ENCODE data around the gene ST3GAL4.
A peak's percentile ranks its signal among the peaks of the same experiment; 100 is the strongest.

ST3GAL4 gene

DNA sequence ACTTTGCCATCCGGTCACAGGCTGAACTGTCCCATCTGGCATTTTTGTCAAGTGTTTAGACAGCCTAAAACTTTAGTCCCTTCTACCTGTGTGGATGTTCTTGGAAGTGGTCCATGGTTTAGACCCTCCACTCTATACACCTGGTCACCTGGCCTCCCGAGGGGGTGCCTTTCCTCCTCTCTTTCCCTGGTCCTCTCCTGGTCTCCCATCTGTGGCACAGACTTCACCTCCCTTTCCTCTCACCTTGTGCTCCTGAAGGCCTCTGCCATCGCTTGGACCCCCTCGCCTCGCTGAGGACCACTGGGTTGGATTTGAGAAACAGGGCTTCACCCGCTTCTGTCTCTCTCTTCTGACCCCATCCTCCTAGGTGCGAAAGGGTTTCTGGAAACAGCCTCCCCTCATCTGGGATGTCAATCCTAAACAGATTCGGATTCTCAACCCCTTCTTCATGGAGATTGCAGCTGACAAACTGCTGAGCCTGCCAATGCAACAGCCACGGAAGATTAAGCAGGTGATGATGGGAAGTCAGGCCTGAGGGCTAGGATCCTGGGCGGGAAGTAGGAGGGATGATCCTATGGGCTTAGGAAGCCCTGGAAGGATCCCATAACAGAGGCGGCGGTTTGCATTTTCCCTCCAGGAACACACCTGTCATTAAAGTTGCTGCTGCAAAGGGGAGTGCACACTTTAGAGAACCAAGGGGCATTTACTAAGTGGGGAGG lies 53.6 kb downstream of the ST3GAL4 start:
- no peak for DNase-seq (ENCODE audit: low read depth)

DNA sequence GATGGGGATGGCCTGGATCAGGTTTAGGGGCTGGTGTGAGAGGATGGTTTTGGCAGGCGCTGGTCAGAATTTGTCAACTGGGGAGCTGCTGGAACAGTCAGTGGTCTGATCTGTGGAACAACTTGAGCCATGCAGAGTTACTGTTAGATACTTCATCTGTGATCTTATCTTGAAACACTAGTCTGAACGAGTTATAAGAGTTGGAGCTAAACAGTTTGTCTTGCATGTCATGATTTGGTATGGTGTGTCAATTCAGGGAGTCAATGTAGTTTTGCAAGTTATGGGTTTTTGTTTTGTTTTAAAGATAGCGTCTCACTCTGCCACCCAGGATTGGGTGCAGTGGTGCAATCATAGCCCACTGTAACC lies 54.1 kb downstream of the ST3GAL4 start:
- DNase-seq (ENCODE audit: low read depth): no peak

DNA sequence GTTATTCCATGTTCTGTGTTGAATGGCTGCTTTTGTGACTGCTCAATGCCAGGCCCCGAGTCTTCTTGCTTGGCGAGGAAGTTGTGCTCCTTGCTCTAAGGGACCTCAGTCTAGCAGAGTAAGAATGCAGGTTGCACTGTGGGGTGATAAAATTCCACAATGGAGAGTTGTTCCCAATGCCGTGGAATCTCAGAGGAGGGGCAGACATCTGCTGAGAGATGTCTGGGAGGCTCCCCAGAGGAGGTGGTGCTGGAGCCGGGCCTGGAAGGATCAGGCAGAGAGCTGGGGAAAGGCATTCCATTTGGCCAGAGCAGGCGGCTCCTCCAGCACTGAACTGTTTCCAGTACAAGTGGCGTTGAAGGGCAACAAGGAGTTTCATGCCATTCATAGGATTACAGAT lies 55.2 kb downstream of the ST3GAL4 start:
- DNase-seq (ENCODE audit: low read depth): no peak

GRCh38 chr11:126411971-126412381 lies 56.5 kb downstream of the ST3GAL4 start:
- DNase-seq (ENCODE audit: low read depth): no peak

DNA sequence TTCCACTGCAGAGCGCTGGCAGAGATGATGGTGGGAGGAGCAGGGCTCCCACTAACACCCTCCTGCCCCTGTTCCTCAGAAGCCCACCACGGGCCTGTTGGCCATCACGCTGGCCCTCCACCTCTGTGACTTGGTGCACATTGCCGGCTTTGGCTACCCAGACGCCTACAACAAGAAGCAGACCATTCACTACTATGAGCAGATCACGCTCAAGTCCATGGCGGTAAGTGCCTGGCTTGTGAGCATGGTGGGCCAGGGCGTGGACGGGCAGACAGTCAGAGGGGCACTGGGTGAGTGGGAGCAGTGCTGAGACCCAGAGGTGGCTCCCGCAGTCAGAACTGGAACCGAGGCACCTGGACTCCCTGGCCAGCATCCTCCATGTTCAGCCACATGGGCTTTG lies 57.9 kb downstream of the ST3GAL4 start:
- no peak for DNase-seq (ENCODE audit: low read depth)

DNA sequence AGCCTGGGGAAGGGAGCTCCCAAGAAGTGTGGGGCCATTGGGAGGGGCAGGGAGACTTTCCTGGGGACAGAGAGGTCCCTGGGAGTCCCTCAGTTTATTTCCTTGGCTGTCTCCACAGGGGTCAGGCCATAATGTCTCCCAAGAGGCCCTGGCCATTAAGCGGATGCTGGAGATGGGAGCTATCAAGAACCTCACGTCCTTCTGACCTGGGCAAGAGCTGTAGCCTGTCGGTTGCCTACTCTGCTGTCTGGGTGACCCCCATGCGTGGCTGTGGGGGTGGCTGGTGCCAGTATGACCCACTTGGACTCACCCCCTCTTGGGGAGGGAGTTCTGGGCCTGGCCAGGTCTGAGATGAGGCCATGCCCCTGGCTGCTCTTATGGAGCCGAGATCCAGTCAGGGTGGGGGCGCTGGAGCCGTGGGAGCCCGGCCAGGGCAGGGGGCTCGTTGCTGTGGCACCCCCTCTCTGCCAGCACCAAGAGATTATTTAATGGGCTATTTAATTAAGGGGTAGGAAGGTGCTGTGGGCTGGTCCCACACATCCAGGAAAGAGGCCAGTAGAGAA lies 58.4 kb downstream of the ST3GAL4 start:
- DNase-seq (ENCODE audit: low read depth): no peak

GRCh38 chr11:126414615-126415014 lies 59.1 kb downstream of the ST3GAL4 start:
- no peak for DNase-seq (ENCODE audit: low read depth)

GRCh38 chr11:126415128-126415527 lies 59.6 kb downstream of the ST3GAL4 start:
- DNase-seq (ENCODE audit: low read depth): no peak

DNA sequence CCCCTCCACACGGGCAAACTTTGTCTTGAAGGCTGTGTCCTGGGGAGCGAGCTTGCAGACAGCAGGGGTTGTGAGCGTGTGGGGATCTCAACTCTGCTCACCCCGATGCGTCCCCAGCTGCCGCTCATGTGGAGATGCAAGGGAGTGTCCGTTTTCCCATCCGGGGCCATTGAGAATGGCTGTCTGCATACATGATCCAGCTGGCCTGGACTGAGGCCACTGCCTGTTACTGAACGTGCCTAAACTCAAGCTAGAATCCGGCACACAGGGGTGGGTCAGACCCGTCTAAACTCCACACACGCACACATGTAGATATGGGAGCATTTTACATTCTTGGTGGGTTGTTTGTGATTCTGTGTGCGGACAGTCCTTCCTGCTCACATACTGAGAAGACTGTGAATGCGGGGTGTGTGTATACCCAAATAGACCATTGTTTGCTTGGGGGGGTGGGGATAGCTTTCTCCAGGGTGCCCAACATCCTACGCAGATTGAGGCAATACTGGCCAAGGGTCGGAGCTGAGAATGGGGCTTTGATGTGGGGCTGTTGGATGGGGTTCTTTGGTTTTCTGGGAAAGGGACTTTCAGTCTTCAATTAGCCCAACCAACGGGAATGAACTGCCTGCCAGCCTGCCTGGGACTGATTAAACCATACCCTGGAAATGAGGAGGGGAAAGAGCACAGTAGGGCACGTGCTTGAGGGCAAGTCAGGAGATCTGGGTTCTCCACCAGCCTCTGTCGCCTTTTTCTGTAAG lies 60.4 kb downstream of the ST3GAL4 start:
- DNase-seq (ENCODE audit: low read depth): no peak

GRCh38 chr11:126416542-126417090 lies 61.1 kb downstream of the ST3GAL4 start:
- peak; percentile 53 for DNase-seq (ENCODE audit: low read depth)

GRCh38 chr11:126417091-126417862 lies 61.8 kb downstream of the ST3GAL4 start:
- no peak for DNase-seq (ENCODE audit: low read depth)

- no peak for DNase-seq (ENCODE audit: low read depth)
Observed at GRCh38 chr11:126418887-126419286, 63.4 kb downstream of the ST3GAL4 start.

GRCh38 chr11:126419801-126420697 lies 64.6 kb downstream of the ST3GAL4 start:
- DNase-seq (ENCODE audit: low read depth): no peak

- DNase-seq (ENCODE audit: low read depth): no peak
Observed at GRCh38 chr11:126420698-126421256, 65.3 kb downstream of the ST3GAL4 start.

DNA sequence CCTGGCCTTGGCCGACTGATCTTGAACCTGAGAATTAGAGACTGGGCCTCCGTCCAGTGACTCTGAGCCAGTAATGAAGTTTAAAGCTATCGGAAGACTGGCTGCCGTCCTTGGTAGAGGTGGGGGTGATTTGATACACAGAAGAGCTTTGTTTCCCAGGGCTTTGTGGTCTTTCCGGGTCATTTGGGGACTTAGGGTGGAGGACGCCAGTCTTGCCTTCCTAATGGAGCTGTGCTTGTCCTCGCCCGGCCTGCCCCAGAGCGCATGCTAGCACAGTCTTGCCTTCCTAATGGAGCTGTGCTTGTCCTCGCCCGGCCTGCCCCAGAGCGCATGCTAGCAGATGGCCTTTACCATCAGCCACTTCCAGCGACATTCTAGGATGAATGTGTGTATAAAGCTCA lies 65.8 kb downstream of the ST3GAL4 start:
- no peak for DNase-seq (ENCODE audit: low read depth)

DNA sequence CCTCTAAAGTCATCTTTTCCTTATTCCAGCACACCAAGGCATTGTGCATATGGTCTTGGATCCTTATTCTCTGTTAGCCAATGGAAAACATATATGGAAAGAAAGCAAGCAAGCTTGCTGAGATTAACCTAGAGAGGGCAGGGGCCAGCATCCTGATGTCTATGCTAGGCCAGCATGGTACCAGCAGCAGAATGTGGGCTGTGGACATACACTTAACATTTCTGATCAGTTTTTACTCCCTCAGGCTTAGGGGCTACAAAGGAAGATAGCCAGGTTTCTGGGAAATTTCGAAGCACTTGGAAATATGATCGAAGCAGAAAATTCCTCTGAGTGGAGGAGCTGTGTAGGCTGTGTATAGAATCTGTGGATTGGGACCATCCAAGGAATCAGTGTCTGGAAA lies 67.0 kb downstream of the ST3GAL4 start:
- DNase-seq (ENCODE audit: low read depth): no peak

DNA sequence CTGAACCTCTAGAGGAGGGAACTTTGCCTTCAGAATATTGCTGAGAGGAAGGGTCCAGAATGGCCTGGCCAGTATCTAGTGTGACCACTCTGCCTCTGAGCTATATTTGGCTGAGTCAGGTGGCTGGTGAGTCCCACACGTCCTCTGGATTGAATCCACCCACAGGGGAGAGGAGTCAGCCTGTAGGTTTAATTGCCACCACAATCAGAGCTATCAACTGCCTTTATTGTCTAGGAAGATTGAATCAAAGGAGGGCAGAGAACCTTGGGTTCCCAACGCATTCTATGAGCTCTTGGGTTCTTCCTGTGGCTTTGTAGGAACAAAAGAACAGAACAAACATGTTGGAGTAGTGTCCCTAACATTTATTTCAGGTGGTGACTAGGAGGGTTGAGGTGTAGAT lies 67.7 kb downstream of the ST3GAL4 start:
- DNase-seq (ENCODE audit: low read depth): no peak

DNA sequence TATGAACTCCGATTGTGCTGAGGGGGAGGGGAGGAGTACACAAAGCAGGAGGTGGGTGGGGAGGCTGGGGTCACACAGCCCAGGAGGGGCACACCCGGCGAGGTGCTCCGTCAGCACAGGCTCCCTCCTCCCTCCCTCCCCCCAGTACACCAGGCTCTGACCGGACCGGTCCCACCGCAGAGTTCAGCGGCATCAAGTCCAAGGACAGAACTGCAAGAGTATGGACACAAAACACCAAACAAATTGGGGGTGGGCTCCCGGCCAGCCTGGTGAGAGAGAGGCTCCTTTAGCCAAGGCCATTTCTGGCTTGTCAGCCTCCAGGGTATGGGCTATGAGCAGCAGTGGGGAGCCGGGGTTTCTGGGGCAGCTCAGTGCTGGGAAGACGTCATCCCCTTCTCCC lies 68.3 kb downstream of the ST3GAL4 start:
- no peak for DNase-seq (ENCODE audit: low read depth)

DNA sequence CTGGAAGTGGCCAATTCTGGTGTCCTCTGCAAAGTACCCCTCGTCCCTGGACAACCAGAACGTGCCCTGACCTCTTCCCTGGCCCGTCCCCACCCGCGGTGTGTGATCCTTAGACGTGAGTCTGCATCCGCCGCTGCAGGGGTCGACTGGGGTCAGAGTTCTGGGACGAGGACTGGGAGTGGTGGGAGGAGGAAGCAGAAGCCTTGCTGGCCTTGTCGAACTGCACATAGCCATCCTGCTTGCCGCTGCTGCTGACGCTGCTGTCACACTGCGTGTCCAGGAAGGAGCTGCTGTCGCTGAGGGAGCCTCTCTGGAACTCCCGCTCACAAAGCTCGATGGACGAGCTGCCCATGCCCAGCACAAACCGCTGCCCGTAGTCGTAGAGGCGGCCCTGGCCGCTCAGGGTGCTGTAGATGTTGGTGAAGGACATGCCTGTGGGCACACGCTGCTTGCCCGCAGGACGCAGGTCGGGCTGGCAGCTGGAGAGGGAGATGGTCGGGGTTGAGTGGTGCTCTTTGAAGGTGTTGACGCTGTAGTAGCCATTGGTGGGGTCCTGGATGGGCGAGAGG lies 69.1 kb downstream of the ST3GAL4 start:
- DNase-seq (ENCODE audit: low read depth): no peak

- no peak for DNase-seq (ENCODE audit: low read depth)
Observed at GRCh38 chr11:126426106-126426505, 70.6 kb downstream of the ST3GAL4 start.

Measured in activated T-cell treated with anti-CD3 and anti-CD28 coated beads for 1 hour (primary cell).